ENCODE data around the gene ZFPL1. TPM values are rescaled to one million over a fixed set of nuclear protein-coding genes. Genes with fewer than 3 reads are reported as not detected.

ZFPL1 gene
- total RNA-seq, 1 donor = 28.9 TPM

DNA sequence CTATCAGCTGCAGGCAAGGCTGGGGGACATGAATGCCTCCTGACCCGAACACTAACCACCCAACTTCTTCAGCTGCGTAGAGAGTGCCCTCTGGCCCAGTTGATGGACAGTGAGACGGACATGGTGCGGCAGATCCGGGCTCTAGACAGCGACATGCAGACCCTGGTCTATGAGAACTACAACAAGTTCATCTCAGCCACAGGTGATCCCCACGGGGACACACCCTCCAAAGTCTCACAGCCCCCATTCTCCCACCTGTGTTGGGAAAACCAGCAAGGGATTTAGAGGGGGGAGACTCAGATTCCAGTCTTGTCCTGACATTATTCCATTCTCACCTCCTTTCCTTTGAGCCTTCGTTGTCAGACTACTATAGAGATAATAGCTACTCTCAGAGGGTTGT lies 12.9 kb downstream of the ZFPL1 start:
- H3K4me3 ChIP-seq (ENCODE audit: low read depth, low read length) = peak overlapping the region; percentile 79
- TF ChIP-seq, protein P1, sequence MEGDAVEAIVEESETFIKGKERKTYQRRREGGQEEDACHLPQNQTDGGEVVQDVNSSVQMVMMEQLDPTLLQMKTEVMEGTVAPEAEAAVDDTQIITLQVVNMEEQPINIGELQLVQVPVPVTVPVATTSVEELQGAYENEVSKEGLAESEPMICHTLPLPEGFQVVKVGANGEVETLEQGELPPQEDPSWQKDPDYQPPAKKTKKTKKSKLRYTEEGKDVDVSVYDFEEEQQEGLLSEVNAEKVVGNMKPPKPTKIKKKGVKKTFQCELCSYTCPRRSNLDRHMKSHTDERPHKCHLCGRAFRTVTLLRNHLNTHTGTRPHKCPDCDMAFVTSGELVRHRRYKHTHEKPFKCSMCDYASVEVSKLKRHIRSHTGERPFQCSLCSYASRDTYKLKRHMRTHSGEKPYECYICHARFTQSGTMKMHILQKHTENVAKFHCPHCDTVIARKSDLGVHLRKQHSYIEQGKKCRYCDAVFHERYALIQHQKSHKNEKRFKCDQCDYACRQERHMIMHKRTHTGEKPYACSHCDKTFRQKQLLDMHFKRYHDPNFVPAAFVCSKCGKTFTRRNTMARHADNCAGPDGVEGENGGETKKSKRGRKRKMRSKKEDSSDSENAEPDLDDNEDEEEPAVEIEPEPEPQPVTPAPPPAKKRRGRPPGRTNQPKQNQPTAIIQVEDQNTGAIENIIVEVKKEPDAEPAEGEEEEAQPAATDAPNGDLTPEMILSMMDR (IDR thresholded peaks at IDR 0.05; ENCODE audit: insufficient read depth, low read depth, low read length) = no peak

DNA sequence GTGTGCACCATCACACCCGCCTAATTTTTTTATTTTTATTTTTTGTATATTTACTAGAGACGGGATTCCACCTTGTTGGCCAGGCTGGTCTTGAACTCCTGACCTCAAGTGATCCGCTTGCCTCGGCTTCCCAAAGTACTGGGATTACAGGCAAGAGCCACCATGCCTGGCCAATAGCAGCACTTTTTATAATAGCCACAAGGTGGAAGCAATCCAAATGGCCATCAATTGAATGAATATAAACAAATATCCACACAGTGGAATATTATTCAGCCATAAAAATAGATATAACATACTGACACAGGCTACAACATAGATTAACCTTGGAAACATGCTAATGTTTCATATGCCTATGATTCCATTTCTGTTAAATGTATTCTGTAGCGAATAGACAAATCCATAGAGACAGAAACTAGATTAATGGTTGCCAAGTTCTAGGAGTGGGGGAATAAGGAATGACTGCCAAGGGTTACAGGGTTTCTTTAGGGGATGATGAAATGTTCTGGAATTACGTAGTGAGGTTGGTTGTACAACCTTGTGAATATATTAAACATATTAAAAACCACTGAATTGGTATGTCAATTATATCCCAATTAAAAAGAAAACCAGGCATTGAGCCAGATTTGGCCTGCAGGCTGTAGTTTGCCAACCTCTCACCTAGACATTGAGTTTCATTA lies 16.8 kb downstream of the ZFPL1 start:
- no peak for DNase-seq (ENCODE audit: low read depth)
- TF ChIP-seq, protein P1 (IDR thresholded peaks at IDR 0.05; ENCODE audit: insufficient read depth, low read depth, low read length) = peak; percentile 3
- H3K4me3 ChIP-seq (ENCODE audit: low read depth, low read length) = no peak overlapping the region

More for the DNA sequence above, 12.9 kb downstream of the ZFPL1 start:
- DNase-seq (ENCODE audit: low read depth) = no peak

DNA sequence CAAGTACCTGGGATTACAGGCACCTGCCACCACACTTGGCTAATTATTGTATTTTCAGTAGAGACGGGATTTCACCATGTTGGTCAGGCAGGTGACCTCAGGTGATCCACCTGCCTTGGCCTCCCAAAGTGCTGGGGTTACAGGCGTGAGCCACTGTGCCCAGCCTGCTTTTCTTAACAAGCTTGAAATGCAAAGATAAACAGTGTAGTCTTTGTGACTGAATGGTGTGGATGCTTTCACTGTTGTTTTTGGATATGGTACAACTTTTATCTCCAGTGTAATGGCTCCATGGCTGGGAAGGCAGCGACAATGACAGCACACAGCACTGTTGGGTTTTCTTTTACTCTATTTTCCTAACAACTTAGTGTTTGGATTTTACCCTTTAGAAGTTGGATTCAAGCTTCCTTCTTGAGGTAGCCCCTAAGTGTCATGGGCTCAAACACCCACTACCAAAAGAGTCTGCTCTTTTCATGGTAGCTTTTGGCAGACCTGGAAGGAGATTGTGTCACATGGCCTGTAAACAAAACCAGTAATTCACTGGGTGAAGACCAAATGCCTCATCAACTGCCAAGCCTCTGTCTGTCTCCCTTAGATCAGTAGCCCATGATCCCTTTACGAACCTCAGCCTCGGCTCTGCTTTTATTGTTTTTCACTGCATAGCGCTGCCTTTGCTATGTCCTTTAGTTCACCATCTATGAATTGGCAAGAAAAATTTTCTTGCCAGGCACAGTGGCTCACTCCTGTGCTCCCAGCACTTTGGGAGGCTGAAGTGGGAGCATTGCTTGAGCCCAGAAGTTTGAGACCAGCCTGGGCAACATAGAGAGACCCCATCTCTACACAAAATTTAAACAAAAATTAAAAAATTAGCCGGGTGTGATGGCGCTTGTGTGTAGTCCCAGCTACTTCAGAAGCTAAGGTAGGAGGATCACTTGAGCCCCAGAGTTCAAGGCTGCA lies 18.4 kb downstream of the ZFPL1 start:
- H3K4me3 ChIP-seq (ENCODE audit: low read depth, low read length) = no peak overlapping the region
- TF ChIP-seq, protein P1 (IDR thresholded peaks at IDR 0.05; ENCODE audit: insufficient read depth, low read depth, low read length) = no peak
- no peak for DNase-seq (ENCODE audit: low read depth)

DNA sequence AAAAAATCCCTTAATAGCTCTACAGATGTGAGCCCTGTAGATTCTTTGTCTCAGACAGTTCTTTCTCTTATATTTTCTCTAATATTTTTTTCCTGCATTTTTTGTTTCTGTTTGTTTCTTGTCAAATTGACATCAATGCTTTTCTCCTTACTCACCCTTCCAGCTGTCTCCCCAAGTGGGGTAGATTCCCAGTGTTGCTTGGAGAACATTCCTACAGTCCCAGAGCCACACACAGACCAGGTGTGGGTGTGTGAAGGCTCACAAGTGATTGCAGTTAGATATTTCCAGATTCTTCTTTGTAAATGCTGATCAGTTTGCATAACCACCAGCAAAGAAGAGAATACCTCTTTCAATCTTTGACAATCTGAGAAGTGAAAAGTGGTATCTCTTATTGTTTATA lies 19.5 kb downstream of the ZFPL1 start:
- TF ChIP-seq, protein P1 (IDR thresholded peaks at IDR 0.05; ENCODE audit: insufficient read depth, low read depth, low read length) = no peak
- H3K4me3 ChIP-seq (ENCODE audit: low read depth, low read length) = no peak overlapping the region
- no peak for DNase-seq (ENCODE audit: low read depth)

DNA sequence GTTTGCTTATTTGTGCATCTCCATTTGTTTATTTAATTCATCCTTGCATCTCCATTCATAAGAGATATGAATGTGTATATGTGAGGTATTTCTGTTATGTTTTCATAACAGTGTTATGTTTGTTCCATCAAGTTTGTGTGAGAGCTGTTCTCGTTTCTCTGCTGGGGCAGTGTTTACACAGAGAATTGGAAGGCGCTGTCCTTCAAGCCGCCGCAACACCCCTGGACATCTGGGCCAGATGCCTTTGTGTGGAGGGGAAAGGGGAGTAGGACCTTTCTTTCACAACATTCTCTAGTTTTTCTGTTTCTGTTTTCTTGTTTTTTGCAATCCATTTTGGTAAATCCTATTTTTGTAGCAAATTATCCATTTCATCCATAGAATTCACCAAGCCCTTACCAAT lies 20.6 kb downstream of the ZFPL1 start:
- TF ChIP-seq, protein P1 (IDR thresholded peaks at IDR 0.05; ENCODE audit: insufficient read depth, low read depth, low read length) = no peak
- no peak overlapping the region for H3K4me3 ChIP-seq (ENCODE audit: low read depth, low read length)
- no peak for DNase-seq (ENCODE audit: low read depth)

DNA sequence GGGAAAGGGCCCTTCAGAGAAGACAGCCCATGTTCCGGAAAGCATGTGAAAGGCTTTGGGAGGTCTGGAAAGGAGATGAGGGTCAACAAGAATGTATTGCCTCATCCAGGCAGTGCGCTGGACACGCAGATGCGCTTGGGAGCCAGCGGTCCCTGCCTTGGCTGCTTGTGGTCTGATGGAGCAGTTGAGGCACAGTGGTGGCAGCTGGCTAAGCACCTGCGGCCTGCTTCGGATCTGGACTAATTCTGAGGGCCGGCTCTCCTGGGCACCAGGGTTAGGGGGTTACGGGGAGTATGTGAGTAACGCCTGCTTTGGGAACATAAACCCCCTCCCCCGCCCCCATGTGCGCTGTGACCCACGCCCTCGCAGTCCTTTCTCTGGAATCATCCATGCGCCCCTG lies 23.1 kb downstream of the ZFPL1 start:
- TF ChIP-seq, protein P1 (IDR thresholded peaks at IDR 0.05; ENCODE audit: insufficient read depth, low read depth, low read length) = no peak
- H3K4me3 ChIP-seq (ENCODE audit: low read depth, low read length) = no peak overlapping the region
- DNase-seq (ENCODE audit: low read depth) = no peak
